ENCODE data around the gene AUTS2.
"Not testable (repeated sequence)": the region's sequence is repeated elsewhere in the genome, so short reads cannot be mapped to it uniquely, and the experiment has no call there.

AUTS2 gene

DNA sequence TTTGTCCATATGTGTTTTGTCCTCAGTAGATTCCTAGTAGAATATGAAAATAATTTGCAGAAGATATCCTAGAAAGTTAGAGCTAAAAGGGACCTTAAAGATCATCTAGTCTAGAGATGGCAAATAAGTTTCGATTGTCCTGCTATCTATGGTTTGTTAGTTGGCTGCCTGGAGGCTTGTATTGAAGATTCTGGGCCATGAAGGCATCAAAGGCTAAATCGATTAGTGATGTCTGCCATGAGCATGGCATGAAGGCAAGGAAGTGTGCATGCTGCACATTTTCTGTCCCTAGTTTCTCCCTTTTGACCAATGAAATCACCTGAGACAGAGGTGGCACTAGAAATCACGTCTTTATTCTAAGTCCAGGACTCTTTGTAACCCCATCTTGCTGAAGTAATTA is 979.9 kb downstream of the AUTS2 start:
- DNase-seq = no peak

DNA sequence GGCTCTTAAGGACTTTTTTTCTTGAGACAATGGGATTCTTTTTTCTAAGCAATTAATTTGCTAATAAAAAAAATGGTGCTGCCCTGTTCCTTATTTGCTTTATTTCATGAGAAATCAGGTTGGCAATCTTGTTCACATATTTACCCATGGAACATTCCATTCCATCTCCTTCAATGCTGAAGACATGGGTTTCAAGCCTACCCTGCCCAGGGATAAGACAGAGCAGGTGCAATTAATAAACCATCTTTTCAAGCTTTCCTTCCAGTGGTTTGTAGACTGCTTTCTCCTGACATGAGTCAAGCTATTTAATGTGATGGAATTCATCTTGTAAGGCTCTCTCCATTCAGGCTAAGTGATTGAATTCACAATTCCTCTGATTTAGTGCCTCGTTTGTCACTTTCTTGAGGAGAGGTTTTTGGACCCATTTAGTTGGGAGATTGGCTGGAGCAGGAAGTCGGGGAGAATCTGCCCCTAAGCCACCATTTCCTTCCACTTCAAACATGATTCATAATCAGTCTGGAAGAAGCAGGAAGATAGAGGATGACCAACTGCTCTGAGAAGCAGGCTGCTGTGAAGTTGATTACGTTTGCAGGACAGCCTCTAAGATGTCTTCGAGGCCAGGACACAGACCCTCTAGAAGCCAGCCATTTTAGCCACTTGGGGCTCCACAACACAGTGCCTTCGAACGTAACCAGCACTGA is 981.3 kb downstream of the AUTS2 start:
- no peak for DNase-seq

DNA sequence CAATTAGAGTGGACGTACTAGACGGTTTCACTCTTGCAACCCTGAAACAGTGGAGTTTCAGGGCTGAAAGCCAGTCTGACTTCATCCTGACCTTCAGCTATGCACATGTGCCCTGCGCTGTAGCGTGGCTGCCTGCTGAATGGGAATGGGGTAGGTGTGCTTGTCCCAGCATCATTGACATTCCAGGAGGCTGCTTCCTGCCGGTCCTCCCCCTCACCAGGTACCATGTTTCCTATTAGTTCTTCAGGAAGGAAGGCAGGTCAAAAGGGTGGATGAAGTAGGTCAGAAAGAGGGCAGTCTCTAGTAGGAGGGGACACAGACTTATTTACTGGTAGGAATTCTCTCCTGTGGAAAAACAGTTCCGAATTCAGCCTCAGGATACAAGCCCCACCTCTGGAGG is 981.9 kb downstream of the AUTS2 start:
- DNase-seq = no peak

DNA sequence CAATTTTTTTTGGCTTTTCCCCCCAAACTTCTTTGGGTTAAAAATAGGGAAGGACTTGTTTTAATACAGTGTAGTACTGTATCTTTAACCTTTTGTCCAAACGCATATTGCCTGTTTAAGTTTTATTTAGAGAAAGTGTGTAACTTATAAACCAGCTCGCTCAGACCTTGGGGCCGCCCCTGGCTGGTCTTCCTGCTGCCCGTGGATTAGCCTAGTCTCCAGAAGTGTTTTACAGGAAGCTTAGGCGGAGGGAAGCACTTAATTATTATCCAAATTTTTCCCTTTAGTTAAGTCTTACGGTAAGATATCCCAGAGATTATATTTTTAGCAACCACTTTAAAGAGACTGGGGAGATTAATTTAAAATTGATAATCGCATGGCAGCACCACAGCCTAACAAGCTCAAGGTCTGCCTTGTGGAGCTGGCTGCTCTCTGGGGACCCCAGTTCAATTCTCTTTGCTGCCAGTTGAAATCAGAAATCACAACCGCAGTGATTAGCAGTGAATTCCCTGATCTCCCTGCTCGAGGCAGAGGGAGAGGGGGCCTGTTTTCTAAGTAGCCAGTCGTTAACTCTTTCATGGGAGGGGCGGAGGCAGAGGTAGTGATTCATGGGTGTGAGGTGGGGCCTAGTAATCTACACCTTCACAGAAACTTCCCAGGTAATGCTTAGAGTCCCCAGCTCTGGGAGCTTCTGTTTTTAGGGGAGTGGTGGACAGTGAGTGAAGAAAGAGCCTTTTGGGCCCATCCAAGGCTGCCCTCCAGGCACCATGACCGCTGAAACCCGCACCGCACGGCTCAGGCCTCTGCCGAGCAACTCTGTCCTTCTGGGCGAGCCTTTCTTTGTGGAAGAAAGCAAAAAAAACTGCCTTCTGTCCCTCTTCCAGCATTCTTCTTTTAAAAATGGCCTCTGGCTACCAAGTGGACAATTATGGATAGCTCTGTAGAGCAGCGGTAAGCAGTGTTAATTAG is 984.9 kb downstream of the AUTS2 start:
- no peak for DNase-seq

DNA sequence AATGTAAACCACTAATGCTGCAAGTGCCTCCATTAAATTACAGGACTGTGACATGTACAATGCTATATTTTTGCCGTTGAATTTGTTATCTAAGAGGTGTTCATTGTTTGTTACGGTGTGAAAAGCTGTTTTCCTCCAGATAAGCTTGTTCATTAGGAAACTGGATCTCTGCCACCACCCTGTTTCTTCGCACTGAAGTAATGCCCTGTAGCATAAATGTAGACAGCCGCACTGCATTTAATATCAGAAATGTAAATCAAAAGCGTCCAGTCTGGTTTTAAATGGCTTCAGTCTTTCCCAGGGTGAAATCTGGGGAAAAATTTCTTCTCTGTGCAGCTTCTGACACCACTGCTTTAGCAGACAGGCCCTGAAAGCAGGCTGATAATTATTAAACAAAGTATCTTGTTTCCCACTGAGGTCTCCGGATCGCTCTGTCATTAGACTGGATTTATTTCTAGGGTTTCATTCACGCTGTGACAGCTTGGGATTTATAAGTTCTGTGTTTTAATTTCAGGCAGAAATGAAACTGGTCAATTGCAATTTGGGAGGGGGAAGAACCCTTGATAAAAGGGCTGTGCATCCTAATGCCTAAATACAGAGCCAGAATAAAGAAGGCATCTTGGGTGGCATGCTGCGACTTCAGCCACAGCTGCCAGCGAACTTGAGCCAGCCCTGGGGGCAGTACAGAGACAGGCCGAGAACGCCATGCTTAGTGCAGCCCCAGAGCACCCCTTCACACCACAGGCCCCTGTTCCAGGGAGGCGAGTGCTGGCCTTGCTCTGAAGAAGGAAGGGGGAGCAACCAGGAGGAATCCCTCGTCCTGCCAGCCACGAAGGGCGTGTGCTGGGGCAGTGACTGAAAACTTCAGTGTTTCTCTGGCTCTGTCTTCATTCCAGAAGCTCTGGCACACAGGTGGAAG is 985.9 kb downstream of the AUTS2 start:
- no peak for DNase-seq

DNA sequence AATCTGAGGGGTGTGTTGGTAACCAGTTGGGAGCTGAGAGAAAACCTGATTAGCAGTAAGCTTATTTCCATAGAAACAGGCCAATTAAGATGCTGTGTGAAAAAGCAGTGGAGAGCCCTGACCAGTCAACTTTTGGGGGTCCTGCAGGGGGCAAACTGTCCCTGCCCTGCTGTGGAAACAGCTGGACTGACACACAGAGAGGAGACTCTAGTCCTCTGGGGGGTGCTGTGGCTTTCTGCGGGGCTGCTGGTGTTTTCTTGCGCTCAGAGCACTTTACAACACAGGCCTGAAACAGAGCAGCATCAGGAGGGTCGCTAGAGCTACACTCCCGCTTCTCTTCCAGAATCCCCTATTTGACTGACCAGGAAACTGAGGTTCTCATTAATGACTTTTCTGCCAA is 986.8 kb downstream of the AUTS2 start:
- DNase-seq = no peak

DNA sequence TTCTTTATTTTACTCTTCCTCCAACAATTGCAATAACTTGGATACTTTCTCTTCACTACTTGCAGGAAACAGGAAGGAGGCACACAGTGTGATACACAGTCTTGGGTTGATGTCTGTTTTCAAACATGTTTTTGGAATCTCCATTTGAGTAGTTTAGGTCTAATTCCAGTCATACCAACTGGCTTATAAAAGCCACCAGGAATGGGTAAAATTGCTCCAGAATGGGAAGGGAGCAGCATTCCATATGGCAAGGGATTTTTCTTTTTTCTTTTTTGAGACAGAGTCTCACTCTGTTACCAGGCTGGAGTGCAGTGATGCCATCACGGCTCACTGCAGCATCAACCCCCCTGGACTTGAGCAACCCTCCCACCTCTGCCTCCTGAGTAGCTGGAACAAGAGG is 988.5 kb downstream of the AUTS2 start:
- no peak for DNase-seq

DNA sequence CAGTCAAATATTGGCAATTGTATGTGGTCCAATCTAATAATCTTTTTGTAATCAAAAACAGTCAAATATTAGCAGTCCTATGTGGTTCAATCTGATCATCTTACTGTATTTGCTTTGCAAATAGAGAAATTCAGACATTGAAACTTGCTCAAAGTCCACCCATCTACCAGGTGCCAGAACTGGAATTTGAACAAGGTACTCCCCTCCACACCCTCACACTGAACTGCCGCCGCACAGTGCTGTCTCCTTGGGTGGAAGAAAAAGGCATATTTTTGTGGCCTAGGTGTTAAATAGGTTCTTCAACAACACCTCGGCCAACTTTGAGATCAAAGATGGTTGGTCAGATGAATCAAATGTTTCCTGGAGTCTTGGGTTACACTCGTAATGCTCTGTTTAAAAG is 989.5 kb downstream of the AUTS2 start:
- no peak for DNase-seq

DNA sequence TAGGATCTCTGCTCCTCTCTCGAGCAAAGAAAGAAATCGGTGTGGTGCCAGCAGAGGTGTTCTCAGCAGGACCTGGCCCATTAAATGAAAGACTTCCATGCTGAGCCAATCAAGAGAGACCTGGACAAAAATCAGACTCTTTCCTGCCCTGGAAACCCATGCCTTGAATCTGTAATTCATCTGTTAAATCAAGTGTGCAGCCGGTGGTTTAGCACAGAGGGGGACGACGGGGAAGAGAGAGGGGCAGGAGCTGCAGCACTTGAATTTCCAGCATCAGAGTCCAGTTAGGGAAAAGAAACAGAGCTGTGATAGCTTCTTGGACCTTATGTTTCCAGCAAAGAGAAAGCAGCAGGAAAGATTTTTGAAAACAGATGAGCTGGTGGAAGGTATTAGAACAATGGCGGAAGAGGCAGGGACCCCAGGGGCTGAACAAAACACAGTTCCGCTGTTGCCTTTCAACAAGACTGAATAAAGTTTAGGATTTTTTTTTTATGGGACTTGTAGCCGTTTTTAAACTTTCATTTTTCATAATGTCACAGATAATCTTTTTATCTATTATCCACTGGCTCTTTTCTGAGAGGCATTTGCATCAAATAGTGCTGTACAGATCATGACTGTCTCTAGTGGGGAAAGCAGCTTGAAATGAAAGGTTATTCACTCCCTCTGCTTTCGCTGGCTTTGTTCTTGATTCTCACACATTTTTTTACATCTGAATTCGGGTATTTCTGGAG is 990.1 kb downstream of the AUTS2 start:
- no peak for DNase-seq

DNA sequence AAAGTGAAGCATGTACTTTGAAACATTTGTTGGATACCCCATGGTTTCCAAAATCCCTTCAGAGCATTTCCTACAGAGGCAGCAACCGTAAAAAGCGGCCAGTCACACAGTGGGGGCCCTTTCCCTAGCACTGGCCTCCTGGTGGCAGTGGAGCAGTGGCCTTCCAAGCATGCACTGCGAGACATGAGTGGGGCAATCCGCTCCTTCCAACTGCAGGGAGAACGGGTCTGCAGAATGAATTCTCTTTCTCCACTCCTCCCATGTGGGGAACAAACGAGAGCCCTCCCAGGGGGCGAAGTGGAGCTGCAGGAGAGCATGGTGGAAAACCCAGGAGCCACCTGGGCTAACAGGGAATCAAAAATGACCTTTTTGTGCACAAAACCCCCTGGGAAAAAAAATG is 990.7 kb downstream of the AUTS2 start:
- DNase-seq = no peak

DNA sequence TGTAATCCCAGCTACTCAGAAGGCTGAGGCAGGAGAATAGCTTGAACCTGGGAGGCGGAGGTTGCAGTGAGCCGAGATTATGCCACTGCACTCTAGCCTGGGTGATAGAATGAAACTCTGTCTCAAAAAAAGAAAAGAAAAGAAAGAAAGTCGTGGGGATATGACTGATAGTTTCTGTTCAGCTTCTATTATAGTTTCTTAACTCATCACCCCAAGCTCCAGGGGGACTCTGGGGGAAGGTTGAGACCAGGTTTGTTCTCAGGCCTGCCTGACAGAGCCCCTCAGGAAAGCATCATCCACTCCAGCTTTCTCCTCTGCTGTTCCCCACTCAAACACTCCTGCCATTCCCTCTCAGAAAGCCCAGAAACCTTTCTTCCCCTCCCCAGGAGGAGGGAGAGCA is 991.3 kb downstream of the AUTS2 start:
- no peak for DNase-seq

DNA sequence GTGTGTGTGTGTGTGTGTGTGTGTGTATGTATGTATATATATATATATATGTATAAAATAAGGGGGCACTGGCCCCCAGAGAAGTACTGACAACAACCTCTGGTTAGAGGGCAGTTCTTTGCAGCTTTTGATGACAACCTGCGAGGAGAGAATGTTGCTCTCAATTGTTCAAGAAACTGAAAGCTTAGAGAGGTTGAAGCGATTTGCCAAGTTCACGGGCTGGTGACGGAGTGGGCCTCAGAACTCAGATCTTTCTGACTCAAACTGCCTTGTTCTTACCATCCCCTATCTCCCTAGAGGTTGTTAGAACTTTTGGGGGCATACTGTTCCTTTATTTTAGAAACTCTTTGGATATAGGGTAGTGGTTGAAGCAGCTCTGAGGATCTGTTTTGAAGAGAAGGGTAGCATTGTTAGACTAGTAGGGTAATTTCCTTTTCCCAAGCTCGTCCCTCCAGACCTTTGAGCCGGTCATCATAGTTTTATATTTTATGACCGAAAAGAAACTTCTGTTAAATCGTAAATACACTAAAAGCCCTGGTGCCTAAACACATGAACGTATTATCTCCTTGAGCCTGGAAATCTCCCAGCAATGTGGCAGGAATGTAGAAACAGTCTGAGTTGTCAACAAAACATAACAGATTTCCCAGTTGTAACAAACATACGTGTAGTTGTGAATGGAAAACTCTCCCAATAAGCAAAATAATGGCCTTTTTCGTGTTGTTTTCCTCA is 992.0 kb downstream of the AUTS2 start:
- no peak for DNase-seq

DNA sequence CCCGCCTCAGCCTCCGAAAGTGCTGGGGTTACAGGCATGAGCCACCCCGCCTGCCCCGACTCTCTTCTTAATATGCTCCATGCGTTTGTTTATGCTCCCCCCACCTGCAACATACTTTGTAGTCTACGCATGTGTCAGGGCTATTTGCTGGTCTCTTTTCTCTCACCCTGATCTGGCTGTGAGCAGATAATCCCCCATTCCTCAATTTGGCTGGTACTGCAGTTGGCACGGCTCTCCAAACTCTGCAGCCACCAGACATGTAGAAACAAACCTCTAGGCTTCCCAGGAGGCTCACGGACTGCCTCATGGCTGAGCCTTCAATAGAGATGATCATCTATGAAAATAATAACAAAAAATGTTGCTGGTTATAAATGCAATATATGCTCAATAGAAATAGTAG is 993.4 kb downstream of the AUTS2 start:
- DNase-seq = no peak

DNA sequence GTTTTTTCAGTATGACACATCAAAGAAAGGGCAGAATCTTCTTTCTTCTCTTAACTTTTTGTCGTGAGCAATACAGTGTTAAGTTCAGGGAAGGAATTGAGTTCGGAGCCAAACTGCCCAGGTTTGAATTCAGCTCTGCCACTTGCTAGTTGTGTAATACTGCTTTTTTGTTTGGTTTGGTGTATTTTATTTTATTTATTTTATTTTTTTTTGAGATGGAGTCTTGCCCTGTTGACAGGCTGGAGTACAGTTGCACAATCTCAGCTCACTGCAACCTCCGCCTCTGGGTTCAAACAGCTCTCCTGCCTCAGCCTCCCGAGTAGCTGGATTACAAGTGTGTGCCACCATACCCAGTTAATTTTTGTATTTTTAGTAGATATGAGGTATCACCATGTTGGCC is 993.9 kb downstream of the AUTS2 start:
- no peak for DNase-seq

DNA sequence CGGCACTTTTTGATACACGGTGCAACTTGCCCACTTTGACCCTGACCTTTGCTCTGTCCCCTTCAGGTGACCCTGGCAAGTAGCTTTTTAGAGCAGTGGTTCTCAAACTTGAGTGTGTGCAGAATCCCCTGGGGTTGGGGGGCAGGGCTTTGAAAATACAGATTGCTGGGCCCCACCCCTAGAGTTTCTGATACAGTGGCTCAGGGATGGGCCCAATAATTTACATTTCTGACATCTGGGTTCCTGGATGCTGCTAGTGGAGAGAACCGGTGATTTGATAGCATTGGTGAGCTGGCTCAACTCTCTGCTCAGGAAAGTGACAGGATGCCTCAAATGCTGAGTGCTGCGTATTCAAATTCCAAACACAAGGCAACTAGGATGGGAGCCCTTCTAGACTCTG is 995.9 kb downstream of the AUTS2 start:
- DNase-seq = no peak

DNA sequence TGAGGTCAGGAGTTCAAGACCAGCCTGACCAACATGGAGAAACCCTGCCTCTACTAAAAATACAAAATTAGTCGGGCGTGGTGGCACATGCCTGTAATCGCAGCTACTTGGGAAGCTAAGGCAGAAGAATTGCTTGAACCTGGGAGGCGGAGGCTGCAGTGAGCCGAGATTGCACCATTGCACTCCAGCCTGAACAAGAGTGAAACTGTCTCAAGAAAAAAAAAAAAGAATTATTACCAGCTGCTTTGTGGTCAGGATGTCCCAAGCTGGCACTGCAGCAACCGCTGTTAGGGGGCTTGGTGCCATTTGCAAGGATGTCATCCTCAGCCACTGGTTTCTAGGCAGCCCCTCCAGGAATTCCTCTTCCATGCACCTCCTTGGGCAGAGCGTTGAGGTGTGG is 996.6 kb downstream of the AUTS2 start:
- not testable (repeated sequence) for DNase-seq

DNA sequence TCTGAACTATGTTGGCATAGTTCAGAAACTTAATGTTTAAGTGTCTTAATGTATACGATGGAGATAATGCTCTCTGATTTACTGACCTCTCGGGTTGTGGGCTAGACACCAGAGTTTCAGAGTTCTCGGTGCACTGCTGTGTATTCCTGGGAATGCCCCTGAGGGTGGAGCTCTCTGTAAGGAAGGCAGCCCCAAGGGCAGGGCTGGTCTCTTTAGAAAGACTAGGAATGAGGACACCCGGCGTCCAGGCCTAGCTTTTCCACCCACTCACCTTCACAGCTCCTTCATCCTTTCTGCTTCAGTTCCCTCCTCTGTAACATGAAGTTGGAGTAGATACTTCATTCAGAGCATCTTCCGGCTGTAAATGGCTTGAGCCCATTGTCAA is 997.1 kb downstream of the AUTS2 start:
- DNase-seq = no peak

DNA sequence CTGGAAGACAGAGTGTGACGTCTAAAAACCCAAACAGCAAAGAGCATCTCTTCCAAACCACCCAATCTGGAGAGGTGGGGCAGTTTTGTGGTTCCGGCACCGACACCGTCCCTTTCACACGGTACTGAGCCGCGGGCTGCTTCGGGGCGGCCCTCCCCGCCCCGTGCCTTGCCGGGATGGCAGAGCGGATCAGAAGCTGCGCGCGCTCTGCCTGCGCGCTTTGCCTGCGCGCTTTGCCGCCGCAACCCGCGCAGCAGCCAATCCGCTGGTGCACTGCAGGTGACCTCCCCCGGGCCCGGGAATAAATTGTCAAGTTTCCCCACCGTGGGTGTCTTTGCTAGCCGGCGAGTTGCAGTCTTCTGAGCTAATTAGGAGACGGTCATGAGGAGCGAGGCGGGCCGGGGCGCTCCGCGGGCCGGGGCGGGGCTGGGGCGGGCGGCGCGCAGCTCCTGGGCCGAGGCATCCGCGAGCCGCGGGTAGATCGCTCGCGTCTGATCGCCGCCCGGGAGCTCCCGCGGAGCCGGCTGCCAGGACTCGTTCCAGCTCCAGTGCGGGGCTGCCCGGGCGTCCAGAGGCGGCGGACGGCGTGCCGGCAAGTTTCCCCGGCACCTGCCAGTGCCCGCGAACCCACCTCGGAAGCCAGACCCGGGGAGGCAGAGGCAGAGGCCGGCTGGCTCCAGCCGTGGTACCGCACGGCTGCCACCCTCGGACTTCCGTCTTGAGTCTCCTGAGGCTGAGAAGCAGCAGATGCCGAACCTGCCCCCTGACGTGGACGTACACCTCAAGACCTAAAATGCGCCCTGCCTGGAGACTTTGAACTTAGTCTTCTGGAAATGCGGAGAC is 997.7 kb downstream of the AUTS2 start:
- no peak for DNase-seq

DNA sequence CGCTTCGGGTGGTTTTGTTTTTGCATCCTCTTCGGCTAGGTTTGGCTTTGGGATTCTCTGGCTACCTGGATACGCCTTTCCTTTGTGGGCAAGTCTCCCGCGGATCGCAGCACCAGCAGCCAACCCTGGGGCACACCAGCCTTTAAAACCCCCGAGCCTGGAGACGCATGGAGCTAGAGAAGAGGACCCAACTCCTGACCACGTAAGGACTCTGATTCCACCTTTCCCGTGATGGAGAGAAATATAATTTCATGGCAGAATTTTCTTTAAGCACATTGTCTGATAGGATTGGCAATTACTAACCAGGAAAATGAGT is 998.3 kb downstream of the AUTS2 start:
- DNase-seq = no peak

DNA sequence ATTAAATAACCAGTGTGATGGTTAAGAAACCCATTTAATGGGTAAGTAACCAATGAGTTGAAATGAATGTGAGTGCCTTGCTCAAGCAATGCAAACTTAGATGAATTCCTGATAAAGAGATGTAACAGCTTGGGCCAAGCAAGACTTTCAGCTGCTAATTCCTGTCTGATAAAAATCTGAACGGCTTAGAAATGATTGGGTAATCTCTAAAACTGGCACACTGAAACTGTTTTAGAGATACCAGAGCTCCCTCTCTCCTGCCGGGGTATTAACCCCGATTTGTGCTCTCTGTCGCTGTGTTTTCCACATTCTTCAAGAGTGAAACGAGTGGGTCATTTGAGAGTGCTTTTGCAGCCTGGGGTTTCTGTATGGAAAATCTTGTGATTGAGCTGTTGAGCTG is 998.8 kb downstream of the AUTS2 start:
- DNase-seq = no peak

DNA sequence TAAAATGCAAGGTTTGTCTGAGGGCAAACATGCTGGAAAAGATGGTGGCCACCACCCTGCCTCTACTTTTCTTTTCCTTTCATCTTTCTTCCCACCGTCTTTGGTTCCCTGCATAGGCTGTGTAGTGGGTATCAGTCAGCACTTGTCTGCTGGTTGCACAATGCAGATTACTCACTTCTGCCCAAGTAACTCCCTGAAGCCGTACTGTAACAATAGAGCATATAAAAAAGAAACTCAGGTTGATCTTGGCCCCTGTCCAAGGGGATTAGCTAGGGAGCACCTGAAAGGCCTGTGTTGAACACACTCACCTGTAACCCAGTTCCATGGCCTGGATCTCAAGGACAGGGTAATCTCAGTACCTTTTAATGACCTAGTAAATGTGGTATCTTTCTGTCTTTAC is 1000.7 kb downstream of the AUTS2 start:
- DNase-seq = no peak

All from amniotic stem cell (primary cell).